AG20443 (cell line): Measurements from ENCODE around the gene POLR3B.
A peak's percentile ranks its signal among the peaks of the same experiment; 100 is the strongest.
"Not testable (repeated sequence)": the region's sequence is repeated elsewhere in the genome, so short reads cannot be mapped to it uniquely, and the experiment has no call there.

Source experiments
- DNase-seq: peaks from one replicate; pipeline ENCODE4 v3.0.0; 2012; ENCODE audit warnings: low spot score, mixed read lengths

POLR3B gene

GRCh38 chr12:106357549-106358395 lies at the start of gene POLR3B:
POLR3B (plus strand) TSS chr12:106357748; CDS start chr12:106357880, 132 bp downstream.
- peak; percentile 98 for DNase-seq

- DNase-seq = no peak
These were observed 49.4 kb upstream of the POLR3B start for GRCh38 chr12:106308121-106308520.

- DNase-seq = no peak
These were observed 48.9 kb upstream of the POLR3B start for GRCh38 chr12:106308611-106309010.

- DNase-seq = peak; percentile 74
These were observed 47.7 kb upstream of the POLR3B start for GRCh38 chr12:106309671-106310505.

GRCh38 chr12:106310687-106311086 lies 46.9 kb upstream of the POLR3B start:
- no peak for DNase-seq

GRCh38 chr12:106311139-106311538 lies 46.4 kb upstream of the POLR3B start:
- no peak for DNase-seq

GRCh38 chr12:106313413-106313812 lies 44.1 kb upstream of the POLR3B start:
- not testable (repeated sequence) for DNase-seq

- DNase-seq = no peak
These were observed 42.0 kb upstream of the POLR3B start for GRCh38 chr12:106315523-106315922.

- DNase-seq = no peak
These were observed 40.0 kb upstream of the POLR3B start for GRCh38 chr12:106317406-106318082.

- DNase-seq = peak; percentile 21
These were observed 36.3 kb upstream of the POLR3B start for GRCh38 chr12:106321139-106321850.

- no peak for DNase-seq
These were observed 34.0 kb upstream of the POLR3B start for GRCh38 chr12:106323537-106323936.

GRCh38 chr12:106327309-106327869 lies 30.2 kb upstream of the POLR3B start:
- DNase-seq = no peak

- no peak for DNase-seq
These were observed 28.8 kb upstream of the POLR3B start for GRCh38 chr12:106328735-106329134.

- peak; percentile 17 for DNase-seq
These were observed 28.1 kb upstream of the POLR3B start for GRCh38 chr12:106329231-106329982.

GRCh38 chr12:106331599-106331998 lies 25.9 kb upstream of the POLR3B start:
- DNase-seq = no peak

- no peak for DNase-seq
These were observed 25.0 kb upstream of the POLR3B start for GRCh38 chr12:106332536-106332935.

GRCh38 chr12:106333010-106333409 lies 24.5 kb upstream of the POLR3B start:
- DNase-seq = no peak

GRCh38 chr12:106333756-106334155 lies 23.8 kb upstream of the POLR3B start:
- DNase-seq = no peak

GRCh38 chr12:106341086-106341877 lies 16.3 kb upstream of the POLR3B start:
- peak; percentile 25 for DNase-seq
